Left forelimb (tissue), 1 donor: ENCODE measurements around the gene RHOXF1.
"Not testable (repeated sequence)": the region's sequence is repeated elsewhere in the genome, so short reads cannot be mapped to it uniquely, and the experiment has no call there.

Experiments used
- DNase-seq: peaks from one replicate; pipeline ENCODE4 v3.0.0-alpha.2; 2018; ENCODE audit warnings: low spot score

Gene RHOXF1

DNA sequence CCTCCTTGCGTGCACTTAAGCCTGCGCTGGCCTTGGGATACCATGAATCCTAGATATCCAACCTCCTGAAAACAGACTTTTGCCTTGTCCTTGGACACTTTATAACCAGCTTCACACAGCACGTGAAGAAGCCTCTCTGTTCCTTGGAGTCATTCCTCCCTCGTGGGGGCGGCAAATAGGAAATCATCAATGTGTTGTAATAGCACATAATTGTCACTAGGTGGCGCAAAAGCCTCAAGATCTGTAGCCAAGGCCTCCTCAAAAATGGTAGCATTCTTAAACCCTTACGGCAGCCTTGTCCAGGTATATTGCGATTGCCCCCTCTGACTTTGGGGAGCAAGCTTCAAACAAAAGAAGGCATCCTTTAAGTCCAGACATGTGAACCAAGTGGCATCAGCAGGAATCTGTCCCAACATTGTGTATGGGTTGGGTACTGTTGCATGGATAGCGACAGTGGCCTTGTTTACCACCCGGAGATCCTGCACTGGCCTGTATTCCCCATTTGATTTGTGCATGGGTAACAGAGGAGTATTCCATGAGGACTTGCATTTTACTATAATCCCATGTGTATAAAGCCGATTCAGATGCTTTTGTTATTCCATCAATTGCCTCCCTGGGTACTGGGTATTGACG, 30.0 kb downstream of the RHOXF1 start:
- DNase-seq, result not testable (repeated sequence)

DNA sequence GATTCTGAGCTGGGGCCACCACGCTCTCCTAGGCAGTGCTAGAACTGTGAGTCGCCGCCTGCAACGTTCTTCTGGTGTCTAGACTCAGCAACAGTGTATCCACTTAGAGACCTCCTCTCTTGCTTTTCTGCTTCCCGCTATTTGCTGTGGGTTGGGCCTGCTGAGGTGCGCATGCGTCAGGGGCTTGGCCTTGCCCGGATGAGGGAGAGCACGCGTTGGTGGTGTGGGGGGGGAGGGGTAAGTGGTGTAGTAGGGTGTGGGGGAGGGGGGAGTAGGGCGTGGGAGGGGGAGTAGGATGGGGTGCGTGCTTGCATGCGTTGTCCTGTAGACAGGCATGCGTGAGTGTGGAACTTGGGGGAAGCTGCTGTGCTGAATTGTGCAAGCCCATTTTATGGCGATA, 38.1 kb downstream of the RHOXF1 start, which contains the start of gene RHOXF2B:
Gene RHOXF2B (minus strand): TSS at position 101 of the 400 bp plus-strand sequence. CDS start 138 bp downstream, outside the sequence.
- DNase-seq, result not testable (repeated sequence)

DNA sequence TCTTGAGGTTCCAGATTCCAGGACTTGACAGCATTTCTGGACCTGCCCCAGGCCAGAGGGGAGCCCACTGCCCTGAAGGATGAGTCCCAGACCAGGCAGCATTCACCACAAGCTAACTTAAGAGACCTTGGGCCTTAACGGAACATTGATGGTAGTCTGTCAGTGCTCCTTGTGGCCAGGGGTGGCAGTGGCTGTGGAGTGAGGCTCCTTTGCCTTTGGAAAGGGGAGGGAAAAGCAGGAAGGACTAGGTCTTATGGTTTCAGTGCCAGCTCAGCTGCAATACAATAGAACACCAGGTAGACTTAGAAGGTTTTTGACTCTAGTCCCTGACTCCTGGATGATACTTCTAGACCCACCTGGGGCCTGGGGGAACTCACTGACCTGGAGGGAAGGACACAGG, 49.5 kb downstream of the RHOXF1 start:
- not testable (repeated sequence) for DNase-seq
